DND-41 (cell line): Measurements from ENCODE around the gene CLIP3.
"Not testable (repeated sequence)": the region's sequence is repeated elsewhere in the genome, so short reads cannot be mapped to it uniquely, and the experiment has no call there.

Experiments used
- ATAC-seq: fragments of 200-7000 bp; cut with Tn5 transposase; 3 replicates; pipeline ENCODE4 v1.9.1; 2021; ENCODE audit warnings: low read depth; ENCODE audit not compliant: insufficient read depth
- DNase-seq: peaks from one replicate; pipeline ENCODE4 v3.0.0-alpha.2; 2020
- H2AFZ ChIP-seq: 2 replicates; pipeline ENCODE4 v1.6.0; 2012; ENCODE audit warnings: low read depth, low read length
- H3K27ac ChIP-seq: 2 replicates; pipeline ENCODE4 v1.5.1; 2012; ENCODE audit warnings: low read length, inconsistent platforms
- H3K27me3 ChIP-seq: fragments of 200-600 bp; sonication (generic); 2 replicates; pipeline ENCODE4 v1.6.0; 2012; ENCODE audit warnings: low read length, mild to moderate bottlenecking, inconsistent platforms; ENCODE audit not compliant: insufficient read depth, poor library complexity
- H3K36me3 ChIP-seq: 2 replicates; pipeline ENCODE4 v1.5.1; 2012; ENCODE audit warnings: low read length, inconsistent platforms; ENCODE audit not compliant: insufficient read depth
- H3K4me1 ChIP-seq: 2 replicates; pipeline ENCODE4 v1.5.1; 2012; ENCODE audit warnings: mild to moderate bottlenecking, low read length; ENCODE audit not compliant: insufficient read depth
- H3K4me2 ChIP-seq: 2 replicates; pipeline ENCODE4 v1.6.0; 2012; ENCODE audit warnings: mild to moderate bottlenecking, moderate library complexity, low read length, inconsistent platforms; ENCODE audit not compliant: insufficient read depth
- H3K4me3 ChIP-seq, 2 experiments: fragments of 200-600 bp in 1 of 2; shearing (Covaris generic) in 1 of 2; 2 replicates each; pipeline ENCODE4 v1.5.1; 2012 to 2016; ENCODE audit warnings: inconsistent platforms in 2 of 2, low read length in 2 of 2, mild to moderate bottlenecking in 2 of 2, low read depth in 1 of 2, moderate library complexity in 1 of 2
- H3K79me2 ChIP-seq: 2 replicates; pipeline ENCODE4 v1.6.0; 2012; ENCODE audit warnings: low read length, inconsistent platforms; ENCODE audit not compliant: insufficient read depth
- H3K9ac ChIP-seq: 2 replicates; pipeline ENCODE4 v1.6.0; 2012; ENCODE audit warnings: low read depth, mild to moderate bottlenecking, inconsistent platforms, low read length, moderate library complexity
- H3K9me3 ChIP-seq: 2 replicates; pipeline ENCODE4 v1.5.1; 2012; ENCODE audit warnings: low read length, moderate library complexity, mild to moderate bottlenecking, inconsistent platforms; ENCODE audit not compliant: insufficient read depth, severe bottlenecking
- H4K20me1 ChIP-seq: 2 replicates; pipeline ENCODE4 v1.6.0; 2012; ENCODE audit warnings: low read length; ENCODE audit not compliant: insufficient read depth
- EZH2 ChIP-seq: IDR thresholded peaks from 3 replicates; pipeline ENCODE4 v1.6.1; 2012; ENCODE audit warnings: borderline replicate concordance, low read depth, mild to moderate bottlenecking, moderate library complexity, low read length, inconsistent platforms; ENCODE audit not compliant: severe bottlenecking
- TF ChIP-seq, protein P1 (sequence below): IDR thresholded peaks from 2 replicates; pipeline ENCODE4 v1.5.1; 2012; ENCODE audit warnings: borderline replicate concordance, low read length, moderate library complexity, mild to moderate bottlenecking; ENCODE audit not compliant: poor library complexity, severe bottlenecking; ENCODE audit errors: extremely low read depth

Gene CLIP3

DNA sequence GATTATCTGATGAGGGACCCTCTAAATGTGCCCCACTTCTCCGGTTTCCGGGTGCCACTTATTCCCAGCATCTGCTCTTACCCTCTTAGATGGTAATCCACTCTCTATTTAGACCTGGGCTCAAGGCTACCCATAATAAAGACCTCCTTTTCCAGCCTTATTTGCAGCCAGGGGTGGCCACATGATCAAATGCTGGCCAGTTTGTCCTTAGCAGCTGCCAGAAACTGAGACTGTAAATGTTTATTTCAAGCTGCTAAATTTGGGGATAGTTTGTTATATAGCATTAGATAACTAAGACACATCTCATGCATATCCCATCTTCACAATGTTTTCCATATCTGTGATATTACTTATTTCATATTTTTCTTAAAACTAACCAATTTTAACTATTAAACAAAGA, 11.3 kb upstream of the CLIP3 start:
- Histone ChIP-seq H3K79me2 (peaks cover 9% of the 10 kb centered on the region; the same call in 1 of the 2 replicates), H3K27ac (no peak overlapping the region), H3K9ac (no peak overlapping the region), H3K9me3 (no peaks in the 10 kb centered on the region), H2AFZ (no peak overlapping the region), H3K4me3 (no peak overlapping the region), H3K4me2 (no peak overlapping the region), H4K20me1 (no peaks in the 10 kb centered on the region), H3K36me3 (peaks cover 16% of the 10 kb centered on the region), H3K4me1 (no peaks in the 10 kb centered on the region), H3K27me3 (no peaks in the 10 kb centered on the region)
- TF ChIP-seq EZH2, result no peak
- TF ChIP-seq, protein P1, sequence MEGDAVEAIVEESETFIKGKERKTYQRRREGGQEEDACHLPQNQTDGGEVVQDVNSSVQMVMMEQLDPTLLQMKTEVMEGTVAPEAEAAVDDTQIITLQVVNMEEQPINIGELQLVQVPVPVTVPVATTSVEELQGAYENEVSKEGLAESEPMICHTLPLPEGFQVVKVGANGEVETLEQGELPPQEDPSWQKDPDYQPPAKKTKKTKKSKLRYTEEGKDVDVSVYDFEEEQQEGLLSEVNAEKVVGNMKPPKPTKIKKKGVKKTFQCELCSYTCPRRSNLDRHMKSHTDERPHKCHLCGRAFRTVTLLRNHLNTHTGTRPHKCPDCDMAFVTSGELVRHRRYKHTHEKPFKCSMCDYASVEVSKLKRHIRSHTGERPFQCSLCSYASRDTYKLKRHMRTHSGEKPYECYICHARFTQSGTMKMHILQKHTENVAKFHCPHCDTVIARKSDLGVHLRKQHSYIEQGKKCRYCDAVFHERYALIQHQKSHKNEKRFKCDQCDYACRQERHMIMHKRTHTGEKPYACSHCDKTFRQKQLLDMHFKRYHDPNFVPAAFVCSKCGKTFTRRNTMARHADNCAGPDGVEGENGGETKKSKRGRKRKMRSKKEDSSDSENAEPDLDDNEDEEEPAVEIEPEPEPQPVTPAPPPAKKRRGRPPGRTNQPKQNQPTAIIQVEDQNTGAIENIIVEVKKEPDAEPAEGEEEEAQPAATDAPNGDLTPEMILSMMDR, result no peak
- ATAC-seq (no peak), DNase-seq (no peak)

DNA sequence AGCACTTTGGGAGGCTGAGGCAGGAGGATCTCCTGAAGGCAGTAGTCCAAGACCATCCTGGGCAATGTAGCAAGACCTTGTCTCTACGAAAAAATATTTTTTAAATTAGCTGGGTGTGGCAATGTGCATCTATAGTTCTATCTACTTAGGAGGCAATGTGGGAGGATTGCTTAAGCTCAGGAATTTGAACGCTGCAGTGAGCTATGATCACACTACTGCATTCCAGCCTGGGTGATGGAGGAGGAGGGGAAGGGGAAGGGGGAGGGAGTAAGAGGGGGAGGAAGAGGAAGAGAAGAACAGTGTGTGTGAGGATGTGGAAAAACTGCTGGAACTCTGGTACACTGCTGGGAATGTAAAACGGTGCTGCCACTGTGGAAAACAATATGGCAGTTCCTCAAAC, 9.2 kb upstream of the CLIP3 start:
- peaks cover 27% of the 10 kb centered on the region for H3K36me3 ChIP-seq
- no peak overlapping the region for H3K4me2 ChIP-seq
- no peak for TF ChIP-seq EZH2
- TF ChIP-seq, protein P1, result no peak
- no peaks in the 10 kb centered on the region for H3K27me3 ChIP-seq
- DNase-seq (no peak), ATAC-seq (no peak)
- H3K9ac ChIP-seq, result no peak overlapping the region
- H3K79me2 ChIP-seq, result peaks cover 9% of the 10 kb centered on the region; the same call in 1 of the 2 replicates
- H3K9me3 ChIP-seq, result no peaks in the 10 kb centered on the region
- no peak overlapping the region for H3K27ac ChIP-seq
- H2AFZ ChIP-seq, result no peak overlapping the region
- H3K4me1 ChIP-seq, result no peaks in the 10 kb centered on the region
- H4K20me1 ChIP-seq, result no peaks in the 10 kb centered on the region
- H3K4me3 ChIP-seq, result no peak overlapping the region

DNA sequence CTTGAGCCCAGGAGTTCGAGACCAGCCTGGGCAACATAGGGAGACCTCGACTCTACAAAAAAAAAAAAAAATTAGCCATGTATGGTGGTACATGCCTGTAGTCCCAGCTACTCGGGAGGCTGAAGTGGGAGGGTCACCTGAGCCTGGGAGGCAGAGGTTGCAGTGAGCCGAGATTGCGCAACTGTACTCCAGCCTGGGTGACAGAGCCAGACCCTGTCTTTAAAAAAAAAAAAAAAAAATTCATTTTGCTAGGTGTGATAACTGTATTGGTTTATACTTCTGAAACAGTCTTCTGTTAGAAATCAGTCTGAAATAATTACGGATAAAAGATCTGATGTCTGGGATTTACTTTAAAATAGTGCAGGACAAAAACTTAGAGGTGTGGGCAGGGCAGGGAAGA, 8.4 kb upstream of the CLIP3 start:
- not testable (repeated sequence) for H3K9ac ChIP-seq, DNase-seq, H3K4me2 ChIP-seq, H3K27me3 ChIP-seq, H2AFZ ChIP-seq, H4K20me1 ChIP-seq, H3K4me1 ChIP-seq, H3K27ac ChIP-seq, H3K79me2 ChIP-seq, H3K9me3 ChIP-seq, ATAC-seq, H3K4me3 ChIP-seq
- H3K36me3 ChIP-seq, result peaks cover 22% of the 10 kb centered on the region

DNA sequence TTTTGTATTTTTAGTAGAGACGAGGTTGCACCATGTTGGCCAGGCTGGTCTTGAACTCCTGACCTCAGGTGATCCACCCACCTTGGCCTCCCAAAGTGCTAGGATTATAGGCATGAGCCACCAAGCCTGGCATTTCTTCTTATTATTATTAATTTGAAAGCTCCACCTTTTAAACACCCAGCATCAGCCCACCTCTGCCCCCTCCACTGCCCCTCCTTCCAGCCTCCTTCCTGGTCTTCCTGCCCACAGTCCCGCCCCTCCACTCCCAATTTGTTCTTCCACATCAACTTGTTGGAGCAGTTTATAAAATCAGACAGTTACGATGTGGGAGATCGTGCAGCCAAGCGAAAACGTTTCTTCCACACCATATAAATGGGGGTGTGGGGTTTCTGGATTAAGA, 7.8 kb upstream of the CLIP3 start:
- no peaks in the 10 kb centered on the region for H3K9me3 ChIP-seq
- H3K79me2 ChIP-seq, result peaks cover 8% of the 10 kb centered on the region; the same call in 1 of the 2 replicates
- H3K9ac ChIP-seq, result no peak overlapping the region
- no peaks in the 10 kb centered on the region for H3K4me1 ChIP-seq
- no peak overlapping the region for H3K4me2 ChIP-seq
- TF ChIP-seq, protein P1, result no peak
- no peak for TF ChIP-seq EZH2
- no peak for DNase-seq
- peaks cover 22% of the 10 kb centered on the region for H3K36me3 ChIP-seq
- no peaks in the 10 kb centered on the region for H3K27me3 ChIP-seq
- H2AFZ ChIP-seq, result no peak overlapping the region
- no peaks in the 10 kb centered on the region for H4K20me1 ChIP-seq
- H3K27ac ChIP-seq, result no peak overlapping the region
- H3K4me3 ChIP-seq, result no peak overlapping the region
- no peak for ATAC-seq
